GM21515 (cell line): Measurements from ENCODE around the gene TTC21A.

Experiments used
- ATAC-seq: cut with Tn5 transposase; IDR thresholded peaks from one replicate; pipeline ENCODE4 v1.9.1; 2021; ENCODE audit not compliant: unreplicated experiment

The TTC21A gene

DNA sequence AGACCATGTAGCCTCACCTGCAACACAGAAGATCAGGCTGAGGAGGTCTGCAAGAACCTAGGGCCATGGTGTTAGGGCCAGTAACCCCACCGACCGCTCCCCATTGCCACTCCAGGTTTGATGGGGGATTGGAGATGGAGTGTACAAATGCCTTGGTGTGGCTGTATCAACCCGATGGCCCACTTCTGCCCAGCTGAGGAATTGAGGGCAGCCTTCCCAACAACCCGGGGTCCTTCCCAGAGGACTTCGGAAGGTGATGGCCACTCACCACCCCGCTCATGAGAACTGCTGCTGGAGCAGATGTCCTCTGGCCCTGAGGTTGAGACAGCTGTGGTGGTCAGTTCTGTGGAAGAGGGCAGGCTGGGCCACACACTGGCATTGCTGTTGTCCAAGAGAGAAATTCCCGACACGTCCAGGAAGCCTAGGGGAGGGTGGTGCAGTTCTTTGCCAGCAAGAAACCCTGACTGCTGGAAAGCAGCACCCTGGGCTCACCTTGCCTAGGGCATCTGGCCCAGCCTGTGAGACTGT, 8.9 kb upstream of the TTC21A start:
- no peak for ATAC-seq

DNA sequence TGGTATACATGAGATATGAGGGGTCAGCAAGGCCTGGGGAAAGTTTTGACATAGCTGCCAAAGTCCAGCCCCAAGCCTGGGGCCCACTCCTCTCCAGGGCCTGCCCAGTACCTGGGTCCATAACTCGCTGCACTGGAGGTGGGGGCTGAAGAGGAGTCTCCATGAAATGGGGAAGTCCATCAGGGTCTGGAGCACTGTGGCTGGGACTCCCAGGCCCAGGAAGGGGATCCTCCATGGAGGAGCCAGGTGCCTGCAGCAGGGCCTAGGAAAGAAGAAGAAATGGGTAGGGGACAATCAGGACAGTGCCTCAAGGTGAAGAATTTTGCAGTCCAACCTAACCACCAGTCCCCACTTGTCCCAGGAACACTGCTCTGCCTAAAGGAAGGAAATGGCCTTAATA, 8.2 kb upstream of the TTC21A start:
- ATAC-seq: no peak

DNA sequence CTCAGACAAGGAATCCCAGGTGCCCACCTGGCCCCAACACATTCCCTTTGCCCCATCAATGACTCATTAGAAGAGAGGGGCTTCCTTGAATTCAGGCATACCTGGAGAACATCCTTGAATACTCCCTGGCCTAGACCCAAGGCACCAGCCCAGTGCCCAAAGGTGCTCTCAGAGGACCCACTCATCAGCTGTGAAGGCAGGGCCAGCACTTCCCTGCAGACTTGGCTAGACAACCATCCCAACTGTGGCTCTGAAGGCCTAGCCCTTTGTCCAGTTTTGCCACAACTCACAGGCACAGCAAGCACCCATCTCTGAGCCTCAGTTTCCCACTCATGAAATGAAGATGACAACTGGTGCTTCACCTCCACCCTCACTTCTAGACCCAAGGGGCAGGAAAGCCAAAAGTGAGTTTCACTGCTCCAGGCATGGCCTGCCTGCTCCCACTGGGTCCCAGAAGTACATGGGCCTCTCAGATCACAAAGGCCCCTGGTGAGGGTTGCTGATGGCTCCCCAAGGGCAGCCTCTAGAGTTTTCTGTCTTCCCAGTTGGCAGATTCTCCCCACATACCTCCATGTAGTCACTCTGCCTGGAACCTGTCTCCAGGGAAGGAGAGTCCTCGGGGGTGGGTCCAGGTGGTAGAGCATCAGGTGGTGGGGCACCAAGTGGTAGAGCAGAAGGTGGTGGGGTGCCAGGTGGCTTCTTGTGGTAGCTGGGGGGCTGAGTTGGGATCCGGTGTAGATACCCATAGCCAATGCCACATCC, 7.6 kb upstream of the TTC21A start:
- no peak for ATAC-seq

DNA sequence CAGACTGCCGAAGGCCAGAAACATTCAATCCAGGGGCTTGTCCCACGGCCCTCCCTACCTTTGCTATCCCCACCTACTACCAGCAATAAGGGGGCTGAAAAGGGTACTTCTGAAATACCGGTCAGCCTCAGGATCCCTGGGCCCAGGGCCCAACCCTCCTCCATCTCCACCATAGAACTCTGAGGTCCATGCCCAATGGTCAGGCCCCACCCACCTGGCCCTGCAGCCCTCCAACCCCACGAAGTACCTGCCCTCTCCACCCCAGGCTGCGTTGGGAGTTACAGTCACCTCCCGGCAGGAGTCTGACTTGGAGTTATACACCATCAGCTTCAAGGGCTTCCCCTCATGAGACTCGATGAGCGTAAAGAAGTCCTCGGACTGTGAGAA, 7.0 kb upstream of the TTC21A start:
- no peak for ATAC-seq

DNA sequence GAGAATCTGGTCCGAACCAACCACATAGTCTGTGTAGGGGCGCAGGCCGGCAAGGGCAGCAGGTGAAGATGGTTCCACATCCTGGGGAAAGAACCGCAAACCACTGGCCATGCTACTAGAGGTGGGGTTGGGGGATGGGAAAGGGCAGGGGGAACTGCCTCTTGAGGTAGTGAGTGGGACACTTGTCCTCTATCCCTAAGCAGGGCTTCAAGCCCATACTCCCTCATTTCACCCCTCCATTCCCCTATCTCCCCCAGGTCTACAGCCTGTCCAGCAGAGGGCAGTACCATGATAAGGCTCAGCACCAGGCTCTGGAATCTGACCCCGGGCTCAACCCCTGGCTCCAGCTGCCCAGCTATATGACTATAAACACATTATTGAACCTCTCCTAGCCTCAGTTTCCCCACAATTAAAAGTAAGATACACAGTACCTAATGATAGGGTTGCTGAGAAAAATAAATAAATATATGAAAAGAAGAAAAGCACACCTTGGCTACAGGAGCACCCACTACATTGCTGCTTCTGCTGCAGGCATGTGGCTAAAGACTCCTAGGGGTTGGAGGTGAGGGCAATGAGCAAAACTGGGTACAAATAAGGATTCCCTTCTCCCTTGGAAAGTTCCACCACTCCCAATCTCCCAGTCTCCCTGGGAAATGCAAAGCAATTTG, 6.3 kb upstream of the TTC21A start:
- peak; percentile 59 for ATAC-seq

DNA sequence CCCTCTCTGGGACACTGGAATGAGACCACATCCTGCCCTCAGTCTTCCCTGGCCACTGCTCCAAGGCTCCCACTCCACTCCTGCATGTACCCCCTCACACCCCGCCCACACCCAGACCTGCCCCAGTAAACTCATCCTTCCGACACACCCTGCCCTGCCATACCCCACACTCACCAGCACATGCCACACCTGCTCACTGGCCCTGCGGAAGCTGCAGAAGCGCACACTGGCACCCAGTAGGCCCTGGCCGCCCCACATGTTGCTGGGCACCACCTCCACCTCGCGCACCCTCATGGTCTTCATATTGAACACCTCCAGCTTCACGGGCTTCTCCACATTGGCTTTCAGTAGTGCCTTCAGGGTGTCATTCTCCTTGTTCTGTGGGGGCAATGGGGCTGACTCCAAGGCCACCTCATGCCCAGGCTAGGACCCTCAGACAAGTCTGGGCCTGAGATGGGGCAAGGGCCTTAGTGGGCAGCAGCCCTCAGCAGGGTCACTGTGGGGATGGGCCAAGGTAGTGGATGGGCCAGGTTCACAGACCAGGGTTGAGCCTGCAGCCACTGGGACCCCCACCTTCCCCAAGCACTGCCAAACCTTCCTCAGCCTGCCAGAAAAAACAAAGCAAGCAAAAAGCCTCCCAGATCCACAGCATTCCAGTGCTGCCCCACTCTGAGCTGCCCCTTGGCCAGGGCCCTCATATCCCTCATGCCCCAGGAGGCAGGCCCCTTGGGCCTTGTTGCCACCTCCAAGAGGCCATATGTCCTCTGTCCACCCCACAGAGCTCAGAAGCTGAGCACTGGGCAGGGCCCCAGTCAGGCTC, 4.8 kb upstream of the TTC21A start:
- no peak for ATAC-seq

DNA sequence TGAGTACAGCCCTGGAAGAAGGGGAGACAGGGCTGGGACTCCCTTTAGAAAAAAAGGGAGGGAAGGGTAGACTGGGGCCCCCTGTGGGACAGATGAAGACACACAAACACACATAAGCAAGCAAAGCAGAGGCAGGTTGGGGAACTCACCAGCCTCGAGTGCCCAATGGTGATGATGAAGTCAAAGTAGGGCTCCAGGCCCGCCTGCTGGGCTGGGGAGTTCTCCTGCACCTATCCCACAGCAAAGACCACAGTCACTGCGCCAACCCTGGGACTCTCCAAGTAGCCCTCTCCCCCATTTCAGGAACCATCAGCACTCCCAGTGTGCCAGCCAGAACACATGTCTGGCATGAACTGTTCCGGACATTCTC, 4.2 kb upstream of the TTC21A start:
- ATAC-seq: no peak

DNA sequence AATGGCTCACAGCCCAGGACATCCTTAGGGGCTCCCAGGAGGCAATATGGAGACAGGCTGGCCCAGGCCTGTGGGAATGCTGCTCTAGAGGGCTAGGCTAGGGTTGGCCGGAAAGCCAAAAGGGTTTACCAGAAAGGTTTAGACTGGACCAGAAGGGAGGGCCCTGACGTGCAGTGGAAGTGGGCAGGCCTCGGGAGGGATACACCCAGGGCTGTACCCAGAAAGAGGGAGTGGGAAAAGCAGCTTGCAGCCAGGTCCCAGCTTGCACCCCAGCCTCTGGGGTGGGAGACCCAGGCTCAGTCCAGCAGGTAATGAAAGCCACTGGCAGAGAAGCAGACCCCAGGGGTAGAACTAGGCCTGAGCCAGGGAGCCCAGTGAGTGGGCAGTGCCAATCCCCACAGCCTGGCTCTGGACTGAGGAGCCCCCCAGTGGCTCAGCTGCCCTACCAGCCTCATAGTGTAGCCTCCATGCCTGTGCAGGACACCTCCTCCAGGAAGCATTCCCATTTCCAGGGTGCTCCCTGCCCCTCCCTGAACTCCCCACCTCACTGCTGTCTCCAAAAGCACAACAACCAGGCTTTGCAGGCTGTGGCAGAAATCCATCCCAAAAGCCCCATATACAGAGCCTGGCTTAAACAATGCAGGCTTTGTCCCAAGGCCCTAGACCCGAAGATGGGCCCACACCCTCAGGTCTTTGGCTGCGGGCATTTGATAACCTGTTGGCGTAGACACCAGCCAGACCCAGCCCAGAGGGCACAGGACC, 3.5 kb upstream of the TTC21A start:
- ATAC-seq: no peak

DNA sequence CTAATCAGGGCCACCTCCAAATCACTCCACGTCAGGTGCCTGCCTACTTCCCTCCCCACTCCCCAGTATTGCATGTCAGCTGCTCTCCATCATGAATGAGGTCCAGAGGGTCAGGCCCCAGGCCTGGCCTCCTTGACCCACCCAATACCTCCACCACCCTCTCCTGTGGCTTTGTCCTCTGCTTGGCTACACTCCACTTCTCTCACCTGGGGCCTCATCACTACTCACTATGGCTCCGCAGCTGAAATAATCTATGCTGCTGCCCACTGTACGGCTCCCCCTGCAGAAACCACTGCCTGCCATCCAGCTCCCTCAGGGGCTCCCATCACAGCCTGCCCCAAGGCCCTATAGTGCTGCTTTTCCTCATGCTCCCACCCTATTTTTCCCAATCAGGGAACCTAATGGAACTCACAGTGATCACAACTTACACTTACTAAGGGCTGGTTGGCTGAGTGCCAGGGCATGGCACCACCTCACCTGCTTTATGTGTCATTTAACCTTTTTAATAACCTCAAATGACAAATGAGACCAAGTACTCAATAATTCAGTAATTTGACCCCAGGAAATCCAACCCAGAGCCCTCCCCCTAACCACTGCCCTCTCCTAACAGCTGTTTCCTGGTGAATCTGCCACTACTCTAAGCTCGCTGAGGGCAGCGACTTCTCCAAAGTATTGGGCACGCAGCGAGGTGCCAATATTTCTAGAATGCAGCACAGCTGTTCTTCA, 2.4 kb upstream of the TTC21A start:
- no peak for ATAC-seq

DNA sequence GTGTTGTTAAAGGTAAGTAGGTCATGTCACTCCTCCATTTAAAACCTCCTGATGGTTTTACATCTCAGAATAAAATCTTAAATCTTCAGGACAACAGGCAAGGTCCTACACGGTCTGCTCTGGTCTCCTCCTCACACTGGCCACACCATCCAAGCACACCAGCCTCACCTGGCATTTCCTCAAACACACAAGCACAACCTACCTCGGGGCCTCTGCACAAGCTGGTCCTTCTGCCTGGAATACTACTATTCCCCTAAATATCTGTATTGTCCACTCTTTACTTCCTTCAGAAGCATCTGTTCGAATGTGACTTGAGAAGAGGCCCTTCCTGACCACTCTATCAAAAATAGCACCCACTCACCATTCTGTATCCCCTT, 1.8 kb upstream of the TTC21A start:
- no peak for ATAC-seq

DNA sequence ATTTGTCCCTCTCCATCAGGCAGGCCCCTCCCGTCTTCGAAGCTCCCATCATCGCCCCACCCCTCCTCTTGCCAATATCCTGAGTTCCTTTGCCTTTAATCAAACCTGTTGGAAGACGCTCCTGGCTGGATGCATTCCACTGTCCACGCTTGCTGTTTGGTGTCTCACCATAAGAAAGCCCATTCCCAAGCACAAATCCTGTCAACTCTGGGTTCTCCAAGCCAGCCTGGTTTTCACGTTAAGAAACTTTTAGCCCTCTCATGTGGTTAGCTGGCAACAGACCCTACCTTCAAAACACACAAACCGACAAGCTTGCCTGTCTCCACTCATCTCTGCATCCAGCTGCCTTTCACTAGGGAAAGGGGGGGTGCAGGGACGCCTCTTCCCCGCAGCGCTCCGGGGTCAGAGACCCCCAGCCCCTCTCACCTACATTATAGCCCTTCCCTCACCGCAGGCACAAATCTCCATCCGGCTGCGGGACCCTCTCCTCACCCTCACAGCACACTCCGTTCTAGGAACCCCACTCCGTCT, 1.1 kb upstream of the TTC21A start:
- ATAC-seq: no peak

DNA sequence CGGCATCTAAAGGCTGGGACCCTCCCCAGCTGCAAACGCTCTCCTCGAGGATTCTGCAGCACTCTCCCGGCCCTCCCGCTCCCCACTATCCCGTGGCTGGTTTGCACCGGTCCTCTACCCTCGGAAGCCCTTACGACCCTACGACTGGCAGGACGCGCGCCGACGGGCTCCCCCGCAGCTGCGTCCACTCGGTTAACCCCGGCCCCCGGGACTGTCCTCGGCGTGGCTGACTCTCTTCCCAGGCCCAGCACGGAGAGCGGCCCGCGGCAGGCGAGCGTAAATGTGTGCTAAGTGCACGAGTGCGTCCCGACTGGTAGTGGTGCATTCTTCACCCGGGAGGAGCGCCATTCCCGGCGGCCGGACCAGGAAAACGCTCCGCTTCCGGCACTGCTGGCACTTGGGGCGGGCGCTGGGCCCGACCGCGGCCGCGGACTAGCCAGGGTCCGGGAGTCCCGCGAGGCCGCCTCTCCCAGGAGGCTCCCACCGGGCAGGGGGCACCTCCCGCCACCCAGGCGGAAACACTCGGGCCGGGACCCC, 561 bp upstream of the TTC21A start:
- ATAC-seq: peak; percentile 6

DNA sequence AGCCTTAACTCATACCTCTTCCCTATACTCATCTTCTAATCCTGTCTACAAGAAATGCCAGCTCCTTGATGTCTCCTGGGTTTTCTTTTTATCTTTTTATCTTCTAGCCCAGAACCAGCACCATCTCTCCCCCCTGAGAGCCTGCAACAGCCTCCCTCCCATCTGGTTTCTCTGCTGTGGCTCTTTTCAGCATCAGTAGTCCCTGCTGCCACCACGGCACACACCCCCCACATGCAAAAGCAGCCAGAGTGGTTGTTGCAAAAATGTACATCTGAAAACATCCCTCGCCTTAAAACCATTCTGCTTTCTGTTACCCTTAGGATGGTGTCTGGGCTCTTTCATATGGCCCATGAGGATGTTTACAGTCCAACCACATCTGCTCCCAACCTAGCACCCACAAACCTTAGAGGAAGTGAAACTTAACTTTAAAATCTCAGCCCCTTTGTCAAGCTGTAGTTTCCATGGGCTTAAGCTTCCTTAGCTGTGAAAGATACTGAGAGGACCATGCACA, 775 bp downstream of the TTC21A start:
- ATAC-seq: peak; percentile 80

DNA sequence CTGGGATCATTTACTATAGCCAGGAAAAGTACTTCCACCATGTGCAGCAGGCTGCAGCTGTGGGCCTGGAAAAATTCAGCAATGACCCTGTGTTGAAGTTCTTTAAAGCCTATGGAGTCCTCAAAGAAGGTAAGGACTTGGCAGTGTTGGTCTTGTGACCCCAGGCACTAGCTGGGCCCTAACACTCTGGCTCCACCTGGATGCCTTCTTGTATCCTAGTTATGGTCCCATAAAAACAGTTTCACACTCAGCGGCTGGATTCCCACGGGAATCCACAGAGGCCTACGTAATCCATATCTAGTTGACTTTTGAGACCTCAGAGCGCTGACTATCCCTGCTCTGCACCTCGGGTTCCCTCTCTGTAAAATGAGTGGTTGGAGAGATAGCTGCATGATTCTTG, 1.6 kb downstream of the TTC21A start:
- no peak for ATAC-seq

DNA sequence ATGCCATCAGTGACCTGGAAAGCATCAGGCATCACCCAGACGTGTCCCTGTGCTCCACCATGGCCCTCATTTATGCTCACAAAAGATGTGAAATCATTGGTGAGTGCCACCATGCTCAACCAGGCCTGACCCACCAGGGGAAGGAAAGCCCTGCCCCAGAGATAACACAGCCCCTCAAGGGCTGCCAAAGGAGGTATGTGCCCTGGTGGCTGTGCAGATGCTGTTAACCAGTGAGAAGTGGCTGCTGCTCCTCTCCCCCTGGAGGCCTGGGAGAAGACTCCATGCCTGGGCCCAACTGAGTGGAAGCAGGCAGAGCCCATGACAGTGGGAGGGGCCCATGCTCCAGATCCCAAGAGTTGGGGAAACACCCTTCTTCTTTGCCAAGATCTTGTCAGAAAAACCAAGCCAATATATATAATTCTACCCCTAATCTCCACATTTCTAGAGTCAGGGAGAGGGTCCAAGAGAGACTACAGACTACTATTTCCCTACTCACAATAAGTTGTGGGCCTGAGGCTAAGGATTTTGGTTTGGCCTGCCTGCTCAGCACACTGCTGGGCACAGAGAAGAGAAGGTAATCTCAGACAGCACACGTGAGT, 2.7 kb downstream of the TTC21A start:
- no peak for ATAC-seq

DNA sequence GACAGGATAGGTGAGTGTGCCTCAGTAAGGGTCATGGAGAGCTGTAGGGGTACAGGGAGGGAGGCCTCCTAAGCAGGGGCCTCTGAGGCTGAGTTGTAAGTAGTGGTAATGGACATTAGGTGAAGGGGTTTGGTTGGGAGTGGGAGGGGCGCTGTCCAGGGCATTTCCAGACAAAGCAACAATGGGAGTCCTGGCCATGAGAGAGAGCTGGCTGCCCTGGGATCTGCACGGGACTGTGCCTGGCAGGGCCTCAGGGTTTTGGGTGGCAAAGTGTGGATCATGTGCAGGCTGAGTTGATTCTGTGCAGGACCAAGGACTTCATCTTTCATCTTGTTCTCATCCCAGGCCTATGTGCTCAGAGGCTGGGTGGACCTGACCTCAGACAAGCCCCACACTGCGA, 4.6 kb downstream of the TTC21A start:
- ATAC-seq: no peak

DNA sequence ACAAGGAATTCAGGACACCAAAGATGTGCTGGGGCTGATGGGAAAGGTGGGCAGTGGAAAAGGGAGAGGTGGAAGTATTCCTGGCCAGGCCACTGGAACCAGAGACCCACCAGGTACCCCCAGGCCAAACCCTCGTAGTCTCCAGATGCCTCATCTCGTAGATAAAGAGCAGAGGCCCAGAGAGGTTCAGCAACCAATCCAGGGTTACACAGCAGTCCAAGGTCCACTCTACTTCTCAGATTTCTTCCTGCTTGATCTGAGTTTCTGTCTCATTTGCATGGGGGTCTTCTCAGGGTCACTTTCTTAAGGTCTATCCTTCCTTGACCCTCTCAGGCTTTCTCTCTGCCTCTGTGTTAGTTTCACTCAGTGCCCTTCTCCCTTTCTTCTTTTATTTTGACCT, 5.1 kb downstream of the TTC21A start:
- no peak for ATAC-seq

DNA sequence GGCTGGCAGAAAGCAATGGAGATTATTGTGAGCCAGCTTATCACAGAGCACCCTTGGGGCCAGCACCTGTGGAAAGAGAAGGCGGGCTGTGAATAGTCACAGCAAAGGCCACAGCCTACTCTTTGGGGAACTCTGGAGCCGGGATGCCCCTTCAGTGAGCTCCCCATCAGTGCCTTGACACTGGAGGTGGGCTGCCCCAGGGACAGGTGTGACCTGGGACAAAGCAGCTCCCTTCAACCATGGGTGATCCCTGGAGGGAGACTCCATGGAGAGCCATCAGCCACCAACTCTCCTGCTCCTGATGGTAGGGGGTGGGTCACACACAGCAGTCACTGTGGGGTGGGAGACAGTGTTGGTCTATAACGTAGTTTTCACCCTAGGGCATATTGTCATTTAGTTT, 5.8 kb downstream of the TTC21A start:
- no peak for ATAC-seq

DNA sequence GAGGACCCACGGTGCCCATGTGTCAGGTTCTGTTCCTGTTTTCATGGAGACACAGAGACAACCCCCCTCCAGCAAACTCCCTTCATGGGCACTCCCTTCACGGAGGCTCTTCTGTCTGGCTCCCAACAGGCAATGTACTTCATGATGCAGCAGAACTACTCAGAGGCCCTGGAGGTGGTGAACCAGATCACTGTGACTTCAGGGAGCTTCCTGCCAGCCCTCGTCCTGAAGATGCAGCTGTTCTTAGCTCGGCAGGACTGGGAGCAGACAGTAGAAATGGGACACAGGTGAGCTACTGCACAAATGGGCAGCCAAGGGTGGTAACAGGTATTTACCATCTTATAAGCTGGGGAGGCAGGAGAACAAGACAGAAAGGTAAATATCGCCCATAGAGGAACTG, 7.0 kb downstream of the TTC21A start:
- no peak for ATAC-seq
